Measurements from ENCODE around the gene NEAT1.

- TF ChIP-seq MAX (IDR thresholded peaks at IDR 0.05; ENCODE audit: low read depth, low read length) = no peak
- TF ChIP-seq, protein P1, sequence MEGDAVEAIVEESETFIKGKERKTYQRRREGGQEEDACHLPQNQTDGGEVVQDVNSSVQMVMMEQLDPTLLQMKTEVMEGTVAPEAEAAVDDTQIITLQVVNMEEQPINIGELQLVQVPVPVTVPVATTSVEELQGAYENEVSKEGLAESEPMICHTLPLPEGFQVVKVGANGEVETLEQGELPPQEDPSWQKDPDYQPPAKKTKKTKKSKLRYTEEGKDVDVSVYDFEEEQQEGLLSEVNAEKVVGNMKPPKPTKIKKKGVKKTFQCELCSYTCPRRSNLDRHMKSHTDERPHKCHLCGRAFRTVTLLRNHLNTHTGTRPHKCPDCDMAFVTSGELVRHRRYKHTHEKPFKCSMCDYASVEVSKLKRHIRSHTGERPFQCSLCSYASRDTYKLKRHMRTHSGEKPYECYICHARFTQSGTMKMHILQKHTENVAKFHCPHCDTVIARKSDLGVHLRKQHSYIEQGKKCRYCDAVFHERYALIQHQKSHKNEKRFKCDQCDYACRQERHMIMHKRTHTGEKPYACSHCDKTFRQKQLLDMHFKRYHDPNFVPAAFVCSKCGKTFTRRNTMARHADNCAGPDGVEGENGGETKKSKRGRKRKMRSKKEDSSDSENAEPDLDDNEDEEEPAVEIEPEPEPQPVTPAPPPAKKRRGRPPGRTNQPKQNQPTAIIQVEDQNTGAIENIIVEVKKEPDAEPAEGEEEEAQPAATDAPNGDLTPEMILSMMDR (IDR thresholded peaks at IDR 0.05; ENCODE audit: low read depth, low read length) = no peak
These were observed 12.2 kb downstream of the NEAT1 start for GRCh38 chr11:65434667-65435410.

All from NB4 (cell line).